Thyroid gland (tissue), 4 donors: ENCODE measurements around the gene CDC42EP2. TPM values are rescaled to one million over a fixed set of nuclear protein-coding genes. Genes with fewer than 3 reads are reported as not detected.

Source experiments
- DNase-seq, 2 donors: peaks; one replicate each; pipeline ENCODE4 v3.0.0-alpha.2; 2019
- H3K27ac ChIP-seq, 3 donors: fragments of 200-600 bp; sonication (generic); 1 replicate in 2 of 3; 2 replicates in 1 of 3; pipeline ENCODE4 v1.5.1; 2016 to 2019; ENCODE audit warnings: mild to moderate bottlenecking in 1 of 3, moderate library complexity in 1 of 3
- H3K27me3 ChIP-seq: fragments of 200-600 bp; sonication (generic); one replicate; pipeline ENCODE4 v1.5.1; 2019
- H3K36me3 ChIP-seq, 2 donors: fragments of 200-600 bp; sonication (generic); one replicate each; pipeline ENCODE4 v1.5.1; 2016 to 2019
- H3K4me1 ChIP-seq, 2 donors: fragments of 200-600 bp; sonication (generic); one replicate each; pipeline ENCODE4 v1.5.1; 2017 to 2019
- H3K4me3 ChIP-seq, 3 donors: fragments of 200-600 bp; sonication (generic); replicated peaks in 1 of 3; 1 replicate in 2 of 3; 2 replicates in 1 of 3; pipeline ENCODE4 v1.5.1; 2016; ENCODE audit warnings: mild to moderate bottlenecking in 1 of 3
- H3K9me3 ChIP-seq: fragments of 200-600 bp; sonication (generic); one replicate; pipeline ENCODE4 v1.5.1; 2017
- POLR2A ChIP-seq, 2 donors: fragments of 450-650 bp; IDR thresholded peaks; one replicate each; pipeline ENCODE4 v1.6.1; 2017; ENCODE audit warnings: antibody characterized with exemption in 2 of 2, mild to moderate bottlenecking in 2 of 2, moderate library complexity in 1 of 2
- WGBS, 2 donors: methylation state at CpG; one replicate each; pipeline ENCODE4 v1.1.5; 2017; 5-methylcytosine and 5-hydroxymethylcytosine counted together
- intact Hi-C: fragments of 100-400 bp; cut with DNase I; formaldehyde crosslinking; loops from one replicate; pipeline ENCODE4 v1.15.1; 2023
- total RNA-seq, 4 donors: library from RNA; depleted of rRNA; stranded (reverse); fragments of >200 nt; gene quantifications; one replicate each; pipeline ENCODE4 v1.2.3, GENCODE V29; 2016
- TF ChIP-seq, protein P1 (sequence below), 6 experiments: fragments of 200-600 bp in 3 of 6; fragments of 450-650 bp in 3 of 6; sonication (generic) in 3 of 6; IDR thresholded peaks; one replicate each; pipeline ENCODE4 v1.5.1; 2016 to 2019; ENCODE audit warnings: antibody characterized with exemption in 6 of 6, mild to moderate bottlenecking in 2 of 6, inconsistent platforms in 1 of 6, moderate library complexity in 1 of 6

CDC42EP2 gene
- total RNA-seq, 4 donors from 2014 or later = 20.6 to 35.7 (median 25.2) TPM

GRCh38 chr11:65307298-65308229 lies 7.1 kb upstream of the CDC42EP2 start:
- Histone ChIP-seq H3K27ac (peak overlapping the region; percentile 84 to 99 (median 96)), H3K4me3 (no peak overlapping the region), H3K4me1 (peaks cover 80 to 98% of the 10 kb centered on the region in 2 donors), H3K27me3 (no peaks in the 10 kb centered on the region), H3K9me3 (no peaks in the 10 kb centered on the region), H3K36me3 (no peaks in the 10 kb centered on the region)
- TF ChIP-seq POLR2A (IDR thresholded peaks at IDR 0.05) = peak in 1 of 2 donors; percentile 27
- TF ChIP-seq, protein P1, sequence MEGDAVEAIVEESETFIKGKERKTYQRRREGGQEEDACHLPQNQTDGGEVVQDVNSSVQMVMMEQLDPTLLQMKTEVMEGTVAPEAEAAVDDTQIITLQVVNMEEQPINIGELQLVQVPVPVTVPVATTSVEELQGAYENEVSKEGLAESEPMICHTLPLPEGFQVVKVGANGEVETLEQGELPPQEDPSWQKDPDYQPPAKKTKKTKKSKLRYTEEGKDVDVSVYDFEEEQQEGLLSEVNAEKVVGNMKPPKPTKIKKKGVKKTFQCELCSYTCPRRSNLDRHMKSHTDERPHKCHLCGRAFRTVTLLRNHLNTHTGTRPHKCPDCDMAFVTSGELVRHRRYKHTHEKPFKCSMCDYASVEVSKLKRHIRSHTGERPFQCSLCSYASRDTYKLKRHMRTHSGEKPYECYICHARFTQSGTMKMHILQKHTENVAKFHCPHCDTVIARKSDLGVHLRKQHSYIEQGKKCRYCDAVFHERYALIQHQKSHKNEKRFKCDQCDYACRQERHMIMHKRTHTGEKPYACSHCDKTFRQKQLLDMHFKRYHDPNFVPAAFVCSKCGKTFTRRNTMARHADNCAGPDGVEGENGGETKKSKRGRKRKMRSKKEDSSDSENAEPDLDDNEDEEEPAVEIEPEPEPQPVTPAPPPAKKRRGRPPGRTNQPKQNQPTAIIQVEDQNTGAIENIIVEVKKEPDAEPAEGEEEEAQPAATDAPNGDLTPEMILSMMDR (IDR thresholded peaks at IDR 0.05) = no peak
- DNase-seq = peak; percentile 44 to 63
- WGBS, 2 donors = 62 to 66% methylated on average over 6 of the region's 6 CpGs
- intact Hi-C loops = no loop called here

- TF ChIP-seq POLR2A (IDR thresholded peaks at IDR 0.05) = no peak
- TF ChIP-seq, protein P1 (IDR thresholded peaks at IDR 0.05) = no peak
- H3K36me3 ChIP-seq = no peaks in the 10 kb centered on the region
- H3K4me1 ChIP-seq = peaks cover 80 to 98% of the 10 kb centered on the region in 2 donors
- 13 to 19% methylated on average over 6 to 7 of the region's 7 CpGs for WGBS, 2 donors
- peak overlapping the region; percentile 84 to 99 (median 96) for H3K27ac ChIP-seq
- intact Hi-C loops = no loop called here
- peak; percentile 84 to 86 for DNase-seq
- H3K9me3 ChIP-seq = no peaks in the 10 kb centered on the region
- no peaks in the 10 kb centered on the region for H3K27me3 ChIP-seq
- no peak overlapping the region for H3K4me3 ChIP-seq
Observed at GRCh38 chr11:65308281-65308891, 6.3 kb upstream of the CDC42EP2 start.

GRCh38 chr11:65309006-65309405 lies 5.7 kb upstream of the CDC42EP2 start:
- TF ChIP-seq, protein P1 (IDR thresholded peaks at IDR 0.05) = no peak
- no peak for TF ChIP-seq POLR2A (IDR thresholded peaks at IDR 0.05)
- H3K27ac ChIP-seq = peak overlapping the region; percentile 84 to 99 (median 96)
- no peak for DNase-seq

GRCh38 chr11:65310215-65310614 lies 4.5 kb upstream of the CDC42EP2 start:
- Histone ChIP-seq H3K27ac (peak overlapping the region; percentile 68 to 99 (median 96)), H3K4me3 (no peak overlapping the region), H3K36me3 (no peaks in the 10 kb centered on the region), H3K27me3 (no peaks in the 10 kb centered on the region), H3K4me1 (peaks cover 68 to 90% of the 10 kb centered on the region in 2 donors), H3K9me3 (no peaks in the 10 kb centered on the region)
- 53% methylated on average over 8 to 9 of the region's 10 CpGs for WGBS, 2 donors
- peak; percentile 61 to 70 for DNase-seq
- intact Hi-C loops = no loop called here
- no peak for TF ChIP-seq POLR2A (IDR thresholded peaks at IDR 0.05)

More at GRCh38 chr11:65309006-65309405, 5.7 kb upstream of the CDC42EP2 start:
- intact Hi-C loops = no loop called here
- no peak overlapping the region for H3K4me3 ChIP-seq
- H3K9me3 ChIP-seq = no peaks in the 10 kb centered on the region
- peaks cover 78 to 100% of the 10 kb centered on the region in 2 donors for H3K4me1 ChIP-seq
- WGBS, 2 donors = 55 to 60% methylated on average over 5 of the region's 5 CpGs
- H3K27me3 ChIP-seq = no peaks in the 10 kb centered on the region
- no peaks in the 10 kb centered on the region for H3K36me3 ChIP-seq

- H3K27ac ChIP-seq = peak overlapping the region; percentile 68 to 99 (median 96)
Observed at GRCh38 chr11:65310736-65311135, 3.9 kb upstream of the CDC42EP2 start.

More at GRCh38 chr11:65310736-65311135, 3.9 kb upstream of the CDC42EP2 start:
- Histone ChIP-seq H3K36me3 (no peaks in the 10 kb centered on the region), H3K27me3 (no peaks in the 10 kb centered on the region), H3K4me3 (no peak overlapping the region), H3K4me1 (peaks cover 63 to 86% of the 10 kb centered on the region in 2 donors), H3K9me3 (no peaks in the 10 kb centered on the region)
- intact Hi-C loops = no loop called here
- WGBS, 2 donors = 29 to 39% methylated on average over 2 to 5 of the region's 6 CpGs
- TF ChIP-seq, protein P1 (IDR thresholded peaks at IDR 0.05) = no peak
- TF ChIP-seq POLR2A (IDR thresholded peaks at IDR 0.05) = no peak
- DNase-seq = peak; percentile 81 to 87
